GM18951 (cell line): ENCODE results near the gene SYNE2.
"Not testable (repeated sequence)": the region's sequence is repeated elsewhere in the genome, so short reads cannot be mapped to it uniquely, and the experiment has no call there.

ENCODE experiments used
- POLR2A ChIP-seq: IDR thresholded peaks from 4 replicates; pipeline ENCODE4 v1.6.1; 2011; ENCODE audit warnings: mild to moderate bottlenecking; ENCODE audit not compliant: insufficient read length, insufficient read depth; ENCODE audit errors: extremely low read depth
- in situ Hi-C: fragments of 300-500 bp; cut with MboI; formaldehyde crosslinking; loops from one replicate; pipeline ENCODE4 v1.12.0; 2022; ENCODE audit warnings: low sequenced_read_pairs, mixed read lengths, inconsistent platforms; ENCODE audit not compliant: unreplicated experiment

Gene SYNE2

GRCh38 chr14:63857466-63858030 is 4.7 kb downstream of the SYNE2 start:
- in situ Hi-C loops: no loop called here
- TF ChIP-seq POLR2A: no peak

GRCh38 chr14:63860146-63860545 is 7.3 kb downstream of the SYNE2 start:
- in situ Hi-C loops: no loop called here
- TF ChIP-seq POLR2A: no peak

GRCh38 chr14:63862163-63862562 is 9.4 kb downstream of the SYNE2 start:
- no peak for TF ChIP-seq POLR2A

GRCh38 chr14:63863004-63863403 is 10.2 kb downstream of the SYNE2 start:
- in situ Hi-C loops: no loop called here
- TF ChIP-seq POLR2A: no peak

More at GRCh38 chr14:63862163-63862562, 9.4 kb downstream of the SYNE2 start:
- in situ Hi-C loops: no loop called here

GRCh38 chr14:63864775-63865174 is 12.0 kb downstream of the SYNE2 start:
- in situ Hi-C loops: not testable (repeated sequence)

GRCh38 chr14:63867933-63868921 is 15.4 kb downstream of the SYNE2 start:
- in situ Hi-C loops: no loop called here
- TF ChIP-seq POLR2A: no peak

GRCh38 chr14:63869940-63870752 is 17.3 kb downstream of the SYNE2 start:
- in situ Hi-C loops: not testable (repeated sequence)

- in situ Hi-C loops: not testable (repeated sequence)
These were observed 17.9 kb downstream of the SYNE2 start for GRCh38 chr14:63870753-63871037.

GRCh38 chr14:63874223-63874622 is 21.4 kb downstream of the SYNE2 start:
- TF ChIP-seq POLR2A: no peak
- in situ Hi-C loops: no loop called here

GRCh38 chr14:63875311-63875710 is 22.5 kb downstream of the SYNE2 start:
- TF ChIP-seq POLR2A: no peak
- in situ Hi-C loops: no loop called here

- no peak for TF ChIP-seq POLR2A
- in situ Hi-C loops: no loop called here
These were observed 24.7 kb downstream of the SYNE2 start for GRCh38 chr14:63877550-63877939.

GRCh38 chr14:63878052-63878451 is 25.2 kb downstream of the SYNE2 start:
- in situ Hi-C loops: no loop called here
- no peak for TF ChIP-seq POLR2A

GRCh38 chr14:63878792-63879191 is 26.0 kb downstream of the SYNE2 start:
- no peak for TF ChIP-seq POLR2A
- in situ Hi-C loops: no loop called here

- in situ Hi-C loops: no loop called here
- no peak for TF ChIP-seq POLR2A
These were observed 29.1 kb downstream of the SYNE2 start for GRCh38 chr14:63881926-63882325.
